Measurements from ENCODE around the gene SCRN1.

DNA sequence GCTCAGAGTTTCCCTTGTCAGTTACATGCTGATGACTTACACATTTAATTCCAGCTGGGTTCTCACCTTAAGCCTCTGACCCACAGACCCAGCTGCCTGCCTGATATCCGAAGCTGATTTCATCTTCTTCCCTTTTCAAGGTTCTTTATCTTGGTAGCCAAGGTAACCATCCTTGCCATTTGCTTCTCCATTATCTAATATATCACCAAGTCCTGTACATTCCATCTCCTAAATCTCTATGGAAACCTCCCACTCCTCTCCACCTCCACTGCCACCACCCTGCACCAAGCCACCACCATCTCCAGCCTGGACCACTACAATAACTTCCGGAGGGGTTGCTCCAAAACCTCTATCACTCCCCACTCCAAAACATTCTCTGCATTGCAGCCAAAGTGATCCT is 19.9 kb downstream of the SCRN1 start:
- no peak for TF ChIP-seq CTCF (conservative IDR thresholded peaks at IDR 0.05; ENCODE audit: low read depth in 2 of 2)
- no peak for TF ChIP-seq CREB1 (CRISPR knock-in tag; IDR thresholded peaks at IDR 0.05; ENCODE audit: low read depth)
- TF ChIP-seq REST (IDR thresholded peaks at IDR 0.05; ENCODE audit: unreplicated experiment), result no peak

All from GM23338 (cell line).